Neural cell (in vitro differentiated cells): ENCODE measurements around the gene LYZL6. TPM values are rescaled to one million over a fixed set of nuclear protein-coding genes. Genes with fewer than 3 reads are reported as not detected.

Source experiments
- H2AFZ ChIP-seq: fragments of 200-600, 300-800 bp; sonication (generic), shearing (Covaris generic); 2 replicates; pipeline ENCODE4 v1.6.0; 2014; ENCODE audit warnings: low read depth, mild to moderate bottlenecking, antibody characterized with exemption, low read length, moderate library complexity
- H3F3A ChIP-seq: fragments of 200-600 bp; shearing (Covaris generic); 2 replicates; pipeline ENCODE4 v1.6.1; 2016; ENCODE audit warnings: mild to moderate bottlenecking, moderate library complexity, mixed read lengths, antibody characterized with exemption, low read length; ENCODE audit not compliant: insufficient read depth, poor library complexity, severe bottlenecking
- H3K27ac ChIP-seq: fragments of 200-600, 300-800 bp; sonication (generic), shearing (Covaris generic); 2 replicates; pipeline ENCODE4 v1.5.1; 2014; ENCODE audit warnings: mild to moderate bottlenecking, low read length, moderate library complexity
- H3K27me3 ChIP-seq: fragments of 300-800, 200-600 bp; sonication (generic), shearing (Covaris generic); 2 replicates; pipeline ENCODE4 v1.6.0; 2014; ENCODE audit warnings: mild to moderate bottlenecking, low read depth, low read length, moderate library complexity; ENCODE audit not compliant: insufficient read depth
- H3K36me3 ChIP-seq: fragments of 300-800, 200-600 bp; sonication (generic), shearing (Covaris generic); 2 replicates; pipeline ENCODE4 v1.5.1; 2014; ENCODE audit warnings: mild to moderate bottlenecking, antibody characterized with exemption, low read length, moderate library complexity; ENCODE audit not compliant: insufficient read depth
- H3K4me2 ChIP-seq: fragments of 300-800, 200-600 bp; sonication (generic), shearing (Covaris generic); 2 replicates; pipeline ENCODE4 v1.6.0; 2014; ENCODE audit warnings: mild to moderate bottlenecking, low read length
- H3K4me3 ChIP-seq: fragments of 300-800, 200-600 bp; sonication (generic), shearing (Covaris generic); 2 replicates; pipeline ENCODE4 v1.5.1; 2014; ENCODE audit warnings: mild to moderate bottlenecking, low read length, moderate library complexity
- H3K79me2 ChIP-seq: fragments of 200-600 bp; shearing (Covaris generic); replicated peaks from 2 replicates; pipeline ENCODE4 v1.6.0; 2014; ENCODE audit warnings: mild to moderate bottlenecking, low read length, moderate library complexity; ENCODE audit not compliant: insufficient read depth
- H3K9ac ChIP-seq: fragments of 300-800, 200-600 bp; sonication (generic), shearing (Covaris generic); 2 replicates; pipeline ENCODE4 v1.6.1; 2016; ENCODE audit warnings: mild to moderate bottlenecking, low read length, mixed read lengths
- H3K9me2 ChIP-seq: fragments of 200-600 bp; shearing (Covaris generic); 2 replicates; pipeline ENCODE4 v1.6.1; 2016; ENCODE audit warnings: mild to moderate bottlenecking, low read length, mixed read lengths; ENCODE audit not compliant: insufficient read depth
- H3K9me3 ChIP-seq: fragments of 200-600, 300-800 bp; sonication (generic), shearing (Covaris generic); 2 replicates; pipeline ENCODE4 v1.6.1; 2016; ENCODE audit warnings: mild to moderate bottlenecking, mixed run types, low read length, moderate library complexity, mixed read lengths
- H4K20me1 ChIP-seq: fragments of 200-600 bp; shearing (Covaris generic); 2 replicates; pipeline ENCODE4 v1.6.1; 2016; ENCODE audit warnings: mild to moderate bottlenecking, mixed run types; ENCODE audit not compliant: insufficient read depth
- CTCF ChIP-seq: fragments of 450-650 bp; IDR thresholded peaks from 2 replicates; pipeline ENCODE4 v1.5.1; 2014; ENCODE audit warnings: antibody characterized with exemption, mild to moderate bottlenecking, moderate library complexity; ENCODE audit not compliant: poor library complexity, severe bottlenecking
- EP300 ChIP-seq: fragments of 450-650 bp; conservative IDR thresholded peaks from 2 replicates; pipeline ENCODE4 v1.6.1; 2014; ENCODE audit warnings: antibody characterized with exemption, mild to moderate bottlenecking, moderate library complexity; ENCODE audit not compliant: poor library complexity, severe bottlenecking
- EZH2 ChIP-seq: fragments of 200-600, 300-800 bp; shearing (Covaris generic), sonication (generic); IDR thresholded peaks from 2 replicates; pipeline ENCODE4 v1.6.1; 2014; ENCODE audit warnings: antibody characterized with exemption, low read length, borderline replicate concordance, mild to moderate bottlenecking; ENCODE audit not compliant: insufficient read depth, poor library complexity, severe bottlenecking
- MXI1 ChIP-seq: fragments of 450-650 bp; conservative IDR thresholded peaks from 2 replicates; pipeline ENCODE4 v1.6.1; 2014; ENCODE audit warnings: antibody characterized with exemption, mild to moderate bottlenecking; ENCODE audit not compliant: poor library complexity, severe bottlenecking
- POLR2AphosphoS5 ChIP-seq: IDR thresholded peaks from 2 replicates; pipeline ENCODE4 v1.6.1; 2012
- RAD21 ChIP-seq: fragments of 450-650 bp; conservative IDR thresholded peaks from 2 replicates; pipeline ENCODE4 v1.6.1; 2014; ENCODE audit warnings: antibody characterized with exemption, mild to moderate bottlenecking, moderate library complexity
- REST ChIP-seq: IDR thresholded peaks from 2 replicates; pipeline ENCODE4 v1.6.1; 2012; ENCODE audit warnings: borderline replicate concordance
- SMC3 ChIP-seq: fragments of 450-650 bp; conservative IDR thresholded peaks from 2 replicates; pipeline ENCODE4 v1.6.1; 2014; ENCODE audit warnings: antibody characterized with exemption, mild to moderate bottlenecking, moderate library complexity; ENCODE audit not compliant: poor library complexity
- TAF1 ChIP-seq: IDR thresholded peaks from 2 replicates; pipeline ENCODE4 v1.6.1; 2012; ENCODE audit warnings: low read depth
- polyA plus RNA-seq: library from polyadenylated mRNA; depleted of rRNA; stranded (reverse); fragments of >200 nt; gene quantifications from 2 replicates; pipeline ENCODE4 v1.2.3, GENCODE V29; 2014

Gene LYZL6
- polyA plus RNA-seq, 1 donor from 2014 or later = not detected

- Histone ChIP-seq H3K79me2 (no peaks in the 10 kb centered on the region), H3K4me3 (no peak overlapping the region), H3K9me3 (no peaks in the 10 kb centered on the region), H3K9ac (no peak overlapping the region), H3K9me2 (no peaks in the 10 kb centered on the region), H3K4me2 (no peak overlapping the region), H3F3A (no peaks in the 10 kb centered on the region), H3K27ac (no peak overlapping the region), H3K36me3 (no peaks in the 10 kb centered on the region), H2AFZ (no peak overlapping the region), H4K20me1 (no peaks in the 10 kb centered on the region), H3K27me3 (no peaks in the 10 kb centered on the region)
- no peak for TF ChIP-seq REST
- TF ChIP-seq TAF1 = no peak
- no peak for TF ChIP-seq CTCF
- TF ChIP-seq MXI1 = no peak
- no peak for TF ChIP-seq EP300
Measured at GRCh38 chr17:35914354-35914753, 29.2 kb downstream of the LYZL6 start.

GRCh38 chr17:35913609-35914008, 29.9 kb downstream of the LYZL6 start:
- H3K9ac ChIP-seq = no peak overlapping the region
- H3K9me2 ChIP-seq = no peaks in the 10 kb centered on the region
- no peak overlapping the region for H3K4me3 ChIP-seq
- H3F3A ChIP-seq = no peaks in the 10 kb centered on the region
- H3K9me3 ChIP-seq = no peaks in the 10 kb centered on the region
- no peak for TF ChIP-seq EP300
- TF ChIP-seq POLR2AphosphoS5 = no peak
- TF ChIP-seq TAF1 = no peak
- TF ChIP-seq CTCF = no peak
- TF ChIP-seq RAD21 = no peak
- no peak for TF ChIP-seq SMC3
- no peak for TF ChIP-seq MXI1
- no peak for TF ChIP-seq REST
- TF ChIP-seq EZH2 = no peak
- H2AFZ ChIP-seq = no peak overlapping the region
- no peaks in the 10 kb centered on the region for H3K36me3 ChIP-seq
- no peaks in the 10 kb centered on the region for H4K20me1 ChIP-seq
- no peaks in the 10 kb centered on the region for H3K79me2 ChIP-seq
- no peak overlapping the region for H3K4me2 ChIP-seq
- no peaks in the 10 kb centered on the region for H3K27me3 ChIP-seq
- no peak overlapping the region for H3K27ac ChIP-seq
